RWPE2 (cell line): ENCODE measurements around the gene UPF3A.

Source experiments
- ATAC-seq: fragments of 200-7000 bp; cut with Tn5 transposase; 3 replicates; pipeline ENCODE4 v1.9.1; 2021; ENCODE audit warnings: low read depth
- DNase-seq: peaks from one replicate; pipeline ENCODE4 v3.0.0-alpha.2; 2020; ENCODE audit warnings: low spot score
- H3K27ac ChIP-seq: fragments of 450-650 bp; 2 replicates; pipeline ENCODE4 v1.5.1; 2017; ENCODE audit warnings: mild to moderate bottlenecking; ENCODE audit not compliant: poor library complexity, severe bottlenecking
- H3K27me3 ChIP-seq: fragments of 250-450 bp; sonication (Bioruptor Pico); 2 replicates; pipeline ENCODE4 v1.5.1; 2021; ENCODE audit warnings: mild to moderate bottlenecking, moderate library complexity; ENCODE audit not compliant: insufficient read depth, poor library complexity, severe bottlenecking
- H3K36me3 ChIP-seq: fragments of 250-450 bp; sonication (Bioruptor Pico); 2 replicates; pipeline ENCODE4 v1.5.1; 2020; ENCODE audit warnings: low read depth, mild to moderate bottlenecking, moderate library complexity
- H3K4me1 ChIP-seq: fragments of 250-450 bp; sonication (Bioruptor Pico); 2 replicates; pipeline ENCODE4 v1.5.1; 2021; ENCODE audit warnings: mild to moderate bottlenecking, moderate library complexity; ENCODE audit not compliant: insufficient read depth, poor library complexity, severe bottlenecking
- H3K4me3 ChIP-seq: fragments of 250-450 bp; sonication (Bioruptor Pico); 2 replicates; pipeline ENCODE4 v1.5.1; 2021; ENCODE audit warnings: mild to moderate bottlenecking, moderate library complexity; ENCODE audit not compliant: severe bottlenecking
- H3K9me3 ChIP-seq: fragments of 250-450 bp; sonication (Bioruptor Pico); 2 replicates; pipeline ENCODE4 v1.5.1; 2021; ENCODE audit warnings: mild to moderate bottlenecking, moderate library complexity; ENCODE audit not compliant: severe bottlenecking
- CTCF ChIP-seq: fragments of 450-650 bp; IDR thresholded peaks from one replicate; pipeline ENCODE4 v1.5.1; 2017; ENCODE audit warnings: mild to moderate bottlenecking, moderate library complexity; ENCODE audit not compliant: poor library complexity, severe bottlenecking

UPF3A gene

GRCh38 chr13:114310956-114311355 lies 29.6 kb downstream of the UPF3A start:
- Histone ChIP-seq H3K9me3 (no peaks in the 10 kb centered on the region), H3K36me3 (peaks cover 2% of the 10 kb centered on the region), H3K27me3 (no peaks in the 10 kb centered on the region), H3K4me1 (peaks cover 10% of the 10 kb centered on the region), H3K4me3 (no peak overlapping the region), H3K27ac (no peak overlapping the region)
- DNase-seq, result no peak
- TF ChIP-seq CTCF, result no peak
- ATAC-seq, result no peak

GRCh38 chr13:114311387-114311786 lies 30.0 kb downstream of the UPF3A start:
- Histone ChIP-seq H3K4me1 (peaks cover 10% of the 10 kb centered on the region), H3K27ac (no peak overlapping the region), H3K36me3 (no peaks in the 10 kb centered on the region), H3K4me3 (no peak overlapping the region), H3K9me3 (no peaks in the 10 kb centered on the region), H3K27me3 (no peaks in the 10 kb centered on the region)
- ATAC-seq (no peak), DNase-seq (no peak)
- TF ChIP-seq CTCF, result no peak

GRCh38 chr13:114311908-114312307 lies 30.5 kb downstream of the UPF3A start:
- Histone ChIP-seq H3K9me3 (no peaks in the 10 kb centered on the region), H3K4me1 (peaks cover 10% of the 10 kb centered on the region), H3K36me3 (peaks cover 4% of the 10 kb centered on the region; the same call in 1 of the 2 replicates), H3K27me3 (no peaks in the 10 kb centered on the region), H3K4me3 (no peak overlapping the region), H3K27ac (no peak overlapping the region)
- ATAC-seq (no peak), DNase-seq (no peak)
- no peak for TF ChIP-seq CTCF

GRCh38 chr13:114313061-114313860 lies 31.9 kb downstream of the UPF3A start:
- peak overlapping the region; percentile 58 for H3K4me3 ChIP-seq
- H3K4me1 ChIP-seq, result peaks cover 10% of the 10 kb centered on the region
- ATAC-seq (no peak), DNase-seq (no peak)
- peak overlapping the region; percentile 84 for H3K27ac ChIP-seq
- H3K36me3 ChIP-seq, result peaks cover 12% of the 10 kb centered on the region
- no peak for TF ChIP-seq CTCF
- no peaks in the 10 kb centered on the region for H3K27me3 ChIP-seq
- no peaks in the 10 kb centered on the region for H3K9me3 ChIP-seq
